SK-N-SH treated with all-trans-retinoic acid at 6 μM for 48 hours (cell line): ENCODE results near the gene CENPU.

Experiments
- ATAC-seq: fragments of 200-7000 bp; cut with Tn5 transposase; 3 replicates; pipeline ENCODE4 v1.9.1; 2020; ENCODE audit warnings: mild to moderate bottlenecking, moderate library complexity
- ARNTL ChIP-seq: fragments of 450-650 bp; formaldehyde crosslinking; IDR thresholded peaks from 2 replicates; pipeline ENCODE4 v1.5.0; 2020; ENCODE audit warnings: low read depth, mild to moderate bottlenecking, moderate library complexity, borderline replicate concordance
- CREB5 ChIP-seq: fragments of 250-450 bp; sonication (Bioruptor Pico); IDR thresholded peaks from 2 replicates; pipeline ENCODE4 v1.5.1; 2020; ENCODE audit warnings: low read depth, mild to moderate bottlenecking, moderate library complexity
- CSDC2 ChIP-seq: fragments of 250-450 bp; sonication (Bioruptor Pico); IDR thresholded peaks from 2 replicates; pipeline ENCODE4 v1.5.0; 2020; ENCODE audit warnings: mild to moderate bottlenecking, moderate library complexity
- CSRNP3 ChIP-seq: fragments of 250-450 bp; sonication (Bioruptor Pico); IDR thresholded peaks from 2 replicates; pipeline ENCODE4 v1.5.1; 2021; ENCODE audit warnings: mild to moderate bottlenecking, moderate library complexity
- GLIS3 ChIP-seq: fragments of 250-450 bp; sonication (Bioruptor Pico); IDR thresholded peaks from 2 replicates; pipeline ENCODE4 v1.5.0; 2020; ENCODE audit warnings: mild to moderate bottlenecking, moderate library complexity
- ISL1 ChIP-seq: fragments of 250-450 bp; sonication (Bioruptor Pico); IDR thresholded peaks from 2 replicates; pipeline ENCODE4 v2.1.2; 2022; ENCODE audit warnings: mild to moderate bottlenecking, moderate library complexity
- OSR1 ChIP-seq: fragments of 250-450 bp; sonication (Bioruptor Pico); IDR thresholded peaks from 2 replicates; pipeline ENCODE4 v1.8.0; 2022; ENCODE audit warnings: moderate library complexity, mild to moderate bottlenecking, inconsistent platforms
- PATZ1 ChIP-seq: fragments of 250-450 bp; sonication (Bioruptor Pico); IDR thresholded peaks from 2 replicates; pipeline ENCODE4 v1.8.0; 2020; ENCODE audit warnings: mild to moderate bottlenecking, moderate library complexity, borderline replicate concordance
- POU6F1 ChIP-seq: fragments of 250-450 bp; sonication (Bioruptor Pico); IDR thresholded peaks from 2 replicates; pipeline ENCODE4 v1.8.0; 2021; ENCODE audit warnings: low read depth, mild to moderate bottlenecking, moderate library complexity, borderline replicate concordance
- PPARA ChIP-seq: fragments of 250-450 bp; sonication (Bioruptor Pico); IDR thresholded peaks from 2 replicates; pipeline ENCODE4 v1.5.0; 2020; ENCODE audit warnings: mild to moderate bottlenecking, borderline replicate concordance
- RARB ChIP-seq: fragments of 250-450 bp; sonication (Bioruptor Pico); IDR thresholded peaks from 2 replicates; pipeline ENCODE4 v1.8.0; 2021; ENCODE audit warnings: mild to moderate bottlenecking, moderate library complexity
- SNAI2 ChIP-seq: fragments of 250-450 bp; sonication (Bioruptor Pico); IDR thresholded peaks from 2 replicates; pipeline ENCODE4 v1.5.0; 2020; ENCODE audit warnings: mild to moderate bottlenecking, moderate library complexity
- TCF4 ChIP-seq: fragments of 250-450 bp; sonication (Bioruptor Pico); IDR thresholded peaks from 2 replicates; pipeline ENCODE4 v1.8.0; 2021; ENCODE audit warnings: mild to moderate bottlenecking, moderate library complexity, borderline replicate concordance
- TOX ChIP-seq: fragments of 250-450 bp; sonication (Bioruptor Pico); IDR thresholded peaks from 2 replicates; pipeline ENCODE4 v1.8.0; 2021; ENCODE audit warnings: mild to moderate bottlenecking, moderate library complexity, borderline replicate concordance
- TSHZ2 ChIP-seq: fragments of 250-450 bp; sonication (Bioruptor Pico); IDR thresholded peaks from 2 replicates; pipeline ENCODE4 v1.5.0; 2020; ENCODE audit warnings: mild to moderate bottlenecking, moderate library complexity
- ZC3H10 ChIP-seq: fragments of 250-450 bp; sonication (Bioruptor Pico); IDR thresholded peaks from 2 replicates; pipeline ENCODE4 v1.5.1; 2021; ENCODE audit warnings: mild to moderate bottlenecking, moderate library complexity
- ZFP3 ChIP-seq: fragments of 250-450 bp; sonication (Bioruptor Pico); IDR thresholded peaks from 2 replicates; pipeline ENCODE4 v1.5.0; 2020; ENCODE audit warnings: mild to moderate bottlenecking, moderate library complexity
- ZFP30 ChIP-seq: fragments of 450-650 bp; formaldehyde crosslinking; IDR thresholded peaks from 2 replicates; pipeline ENCODE4 v1.5.0; 2022; ENCODE audit warnings: mild to moderate bottlenecking, moderate library complexity
- ZNF565 ChIP-seq: fragments of 450-650 bp; formaldehyde crosslinking; conservative IDR thresholded peaks from 2 replicates; pipeline ENCODE4 v1.5.0; 2020; ENCODE audit warnings: low read depth, mild to moderate bottlenecking, moderate library complexity
- ZNF70 ChIP-seq: fragments of 450-650 bp; formaldehyde crosslinking; IDR thresholded peaks from 2 replicates; pipeline ENCODE4 v1.5.0; 2020; ENCODE audit warnings: mild to moderate bottlenecking, moderate library complexity

CENPU gene

GRCh38 chr4:184645904-184646610, 87.8 kb downstream of the CENPU start:
- ATAC-seq, result no peak
- TF ChIP-seq POU6F1 (no peak), CSDC2 (CRISPR knock-in tag) (no peak), RARB (CRISPR knock-in tag) (no peak), SNAI2 (CRISPR knock-in tag) (no peak), PATZ1 (CRISPR knock-in tag) (no peak), ZFP30 (no peak), PPARA (CRISPR knock-in tag) (no peak), ZNF565 (CRISPR knock-in tag) (no peak), TCF4 (CRISPR knock-in tag) (no peak), TOX (CRISPR knock-in tag) (no peak), CREB5 (CRISPR knock-in tag) (no peak), ZC3H10 (CRISPR knock-in tag) (no peak), ZNF70 (CRISPR knock-in tag) (no peak), ISL1 (CRISPR knock-in tag) (no peak), ARNTL (no peak), CSRNP3 (CRISPR knock-in tag) (no peak), OSR1 (no peak), GLIS3 (CRISPR knock-in tag) (no peak), TSHZ2 (CRISPR knock-in tag) (no peak)

- no peak for ATAC-seq
- TF ChIP-seq CSRNP3 (CRISPR knock-in tag) (no peak), ZFP3 (CRISPR knock-in tag) (0 out of 2 replicates have a peak, but pooled peaks have one; percentile 13)
Observed at GRCh38 chr4:184644553-184645307, 89.2 kb downstream of the CENPU start.
